PC-3 (cell line): Measurements from ENCODE around the gene ODC1. TPM values are rescaled to one million over a fixed set of nuclear protein-coding genes. Genes with fewer than 3 reads are reported as not detected.
A peak's percentile ranks its signal among the peaks of the same experiment; 100 is the strongest.

ENCODE experiments used
- ATAC-seq: fragments of 200-7000 bp; cut with Tn5 transposase; 2 replicates; pipeline ENCODE4 v1.9.1; 2020; ENCODE audit warnings: mild to moderate bottlenecking, moderate library complexity
- Bru-seq: library from RNA; stranded (reverse); fragments of 400-500 nt; gene quantifications from one replicate; lab custom pipeline; 2021; lab: Mats Ljungman, UMichigan
- BruChase-seq, 2 experiments: library from RNA; stranded (reverse); fragments of 400-500 nt; gene quantifications; one replicate each; lab custom pipeline; 2021; lab: Mats Ljungman, UMichigan
- BruUV-seq: library from RNA; stranded (reverse); fragments of 400-500 nt; replicated peaks from 2 replicates; lab custom pipeline; 2021; lab: Mats Ljungman, UMichigan
- CTCF ChIA-PET: fragments of 300-600 bp; sonication (Branson Sonifier 250); formaldehyde crosslinking; loops from one replicate; lab custom pipeline; 2022; ENCODE audit warnings: antibody characterized with exemption; lab: Charles Lee
- POLR2A ChIA-PET: fragments of 300-600 bp; sonication (Branson Sonifier 250); formaldehyde crosslinking; loops from one replicate; lab custom pipeline; 2022; ENCODE audit warnings: antibody characterized with exemption; ENCODE audit not compliant: unreplicated experiment; lab: Charles Lee
- DNase-seq: peaks from one replicate; pipeline ENCODE4 v3.0.0-alpha.2; 2015
- H2AFZ ChIP-seq: fragments of 300-600 bp; sonication (generic); 2 replicates; pipeline ENCODE4 v1.6.0; 2016; ENCODE audit warnings: antibody characterized with exemption, low read length
- H3F3A ChIP-seq: fragments of 300-600 bp; sonication (generic); one replicate; pipeline ENCODE4 v1.6.0; 2017; ENCODE audit warnings: antibody characterized with exemption, low read length, control low read depth, mild to moderate bottlenecking; ENCODE audit not compliant: unreplicated experiment
- H3K27ac ChIP-seq: fragments of 300-600 bp; sonication (generic); 2 replicates; pipeline ENCODE4 v1.5.1; 2016; ENCODE audit warnings: mild to moderate bottlenecking, low read length
- H3K27me3 ChIP-seq: fragments of 300-600 bp; sonication (generic); 2 replicates; pipeline ENCODE4 v1.6.1; 2016; ENCODE audit warnings: low read length, mixed read lengths
- H3K36me3 ChIP-seq: fragments of 300-600 bp; sonication (generic); 2 replicates; pipeline ENCODE4 v1.6.1; 2016; ENCODE audit warnings: low read depth, mixed run types, low read length, mixed read lengths
- H3K4me1 ChIP-seq: fragments of 300-600 bp; sonication (generic); 2 replicates; pipeline ENCODE4 v1.5.1; 2016; ENCODE audit warnings: low read length; ENCODE audit not compliant: insufficient read depth
- H3K4me2 ChIP-seq: fragments of 300-600 bp; sonication (generic); 2 replicates; pipeline ENCODE4 v1.6.0; 2016; ENCODE audit warnings: low read length
- H3K4me3 ChIP-seq: fragments of 300-600 bp; sonication (generic); 2 replicates; pipeline ENCODE4 v1.5.1; 2016; ENCODE audit warnings: mild to moderate bottlenecking, low read length, mixed read lengths
- H3K79me2 ChIP-seq: fragments of 300-600 bp; sonication (generic); 2 replicates; pipeline ENCODE4 v1.6.1; 2017; ENCODE audit warnings: low read length, mixed read lengths
- H3K9ac ChIP-seq: fragments of 300-600 bp; sonication (generic); 2 replicates; pipeline ENCODE4 v1.6.0; 2016; ENCODE audit warnings: mild to moderate bottlenecking, low read length
- H3K9me2 ChIP-seq: fragments of 300-600 bp; sonication (generic); replicated peaks from 2 replicates; pipeline ENCODE4 v1.6.1; 2016; ENCODE audit warnings: mixed run types, low read length, mixed read lengths
- H3K9me3 ChIP-seq: fragments of 300-600 bp; sonication (generic); 2 replicates; pipeline ENCODE4 v1.6.1; 2016; ENCODE audit warnings: low read length, mixed read lengths
- H4K20me1 ChIP-seq: fragments of 300-600 bp; sonication (generic); 2 replicates; pipeline ENCODE4 v1.6.1; 2016; ENCODE audit warnings: low read length, mixed read lengths
- EZH2 ChIP-seq: fragments of 300-600 bp; sonication (generic); IDR thresholded peaks from one replicate; pipeline ENCODE4 v1.6.1; 2017; ENCODE audit warnings: antibody characterized with exemption, mild to moderate bottlenecking, low read length; ENCODE audit not compliant: unreplicated experiment
- EZH2phosphoT487 ChIP-seq: fragments of 300-600 bp; sonication (generic); IDR thresholded peaks from 2 replicates; pipeline ENCODE4 v1.6.1; 2018; ENCODE audit warnings: mild to moderate bottlenecking, antibody characterized with exemption, low read length, borderline replicate concordance
- intact Hi-C: fragments of 100-400 bp; cut with micrococcal nuclease; formaldehyde crosslinking; loops from 2 replicates; pipeline ENCODE4 v1.9.0; 2023
- long read RNA-seq: library from polyadenylated mRNA; unstranded; transcript quantifications from one replicate; pipeline ENCODE4 v2.0.0, GENCODE V29; 2021; ENCODE audit not compliant: unreplicated experiment
- total RNA-seq: library from RNA; depleted of rRNA; stranded (reverse); fragments of >200 nt; gene quantifications from 2 replicates; pipeline ENCODE4 v1.2.3, GENCODE V29; 2014; rRNA removed
- TF ChIP-seq, protein P1 (sequence below): fragments of 300-600 bp; sonication (generic); conservative IDR thresholded peaks from 2 replicates; pipeline ENCODE4 v1.5.1; 2017; ENCODE audit warnings: antibody characterized with exemption, low read depth, mild to moderate bottlenecking, low read length

The ODC1 gene
- 712 and 714 TPM in 2 replicates for total RNA-seq
- percentile 99 among the genes with signal in this experiment for Bru-seq, nascent RNA
- percentile 100 among the genes with signal in this experiment for BruChase-seq, experiment 1, labeled RNA remaining after a 6-hour chase
- BruChase-seq, experiment 2, labeled RNA remaining after a 2-hour chase = percentile 99 among the genes with signal in this experiment
- long read RNA-seq, transcript ODC1-201 (12 exons, 2,653 nt) = major isoform, 885 of 1,188 reads
- long read RNA-seq, partial matches to known transcripts = 184 of 1,188 reads
- long read RNA-seq, other reads (novel, unspliced or antisense) = 119 of 1,188 reads

DNA sequence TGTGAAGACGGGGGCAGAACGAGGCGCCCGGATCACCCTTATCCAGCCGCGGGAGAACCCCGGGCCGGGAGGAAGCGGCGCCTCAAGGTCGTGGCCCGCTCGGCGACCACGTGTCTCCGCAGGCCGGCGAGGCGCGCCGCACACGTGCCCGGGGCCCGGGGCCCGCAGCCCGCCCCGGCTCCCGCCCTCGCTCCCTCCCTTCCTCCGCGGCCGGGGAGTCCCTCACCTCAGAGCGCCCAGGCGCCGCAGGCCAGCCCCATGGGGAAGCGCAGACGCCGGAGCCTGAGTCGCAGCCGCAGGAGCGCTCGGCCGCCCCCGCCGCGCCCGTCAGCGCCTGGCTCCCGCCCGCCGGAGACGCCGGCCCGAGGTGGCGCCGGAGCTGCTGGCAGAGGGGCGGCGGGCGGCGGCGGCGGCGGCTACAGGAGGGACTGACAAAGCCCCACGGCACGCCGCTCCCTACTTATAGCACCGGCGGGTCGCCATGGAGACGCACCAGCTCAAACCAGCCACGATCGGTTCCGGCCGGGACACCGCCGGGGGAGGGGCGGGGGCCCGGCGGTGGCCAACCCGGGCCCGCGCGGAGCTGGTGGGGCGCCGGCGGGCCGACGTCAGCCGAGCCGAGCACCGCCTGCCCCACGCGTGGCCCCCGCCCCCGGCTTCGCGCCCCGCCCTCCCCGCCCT, at the start of gene ODC1:
TSS of gene ODC1 (minus strand) at position 433 of the 681 bp plus-strand sequence. CDS start 3,295 bp downstream, outside the sequence.
- H2AFZ ChIP-seq = peak within 1 kb of the TSS; percentile 27; the same call in 1 of the 2 replicates
- intact Hi-C loops = loop anchor here (5.0 kb wide), 1 partner anchor 149 kb away; no protein-coding TSS in a partner anchor

DNA sequence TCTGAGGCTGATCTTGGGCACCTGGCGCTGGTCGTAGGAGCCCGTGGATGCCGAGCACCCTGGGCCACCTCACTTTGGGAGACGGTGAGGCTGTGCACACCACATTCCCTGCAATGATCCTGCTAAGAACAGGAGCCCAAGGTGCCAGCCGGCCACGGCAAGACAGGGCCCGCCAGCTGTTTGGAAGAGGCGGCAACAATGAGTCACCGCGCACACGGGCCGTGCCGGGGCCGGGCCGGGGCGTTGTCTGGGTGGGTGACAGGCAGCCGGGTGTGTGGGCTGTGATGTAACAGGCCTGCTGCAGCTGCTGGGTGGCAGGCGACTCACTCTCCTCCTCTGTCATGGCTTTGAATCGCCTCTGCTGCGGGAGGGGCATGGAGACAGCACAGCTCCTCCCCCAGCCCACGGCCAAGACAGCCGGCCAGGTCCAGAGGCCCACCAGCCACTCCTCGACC, 49.7 kb upstream of the ODC1 start:
- no peaks in the 10 kb centered on the region for H3K9me2 ChIP-seq
- intact Hi-C loops = no loop called here
- ATAC-seq (peak; percentile 48), DNase-seq (peak; percentile 93)
- no peaks in the 10 kb centered on the region for H3K79me2 ChIP-seq
- CTCF ChIA-PET = interaction anchor here (0.8 kb wide), 1 partner anchor 46 kb away, joined by 4 read pairs; no protein-coding TSS in a partner anchor
- H4K20me1 ChIP-seq = no peaks in the 10 kb centered on the region; the same call in 1 of the 2 replicates
- H3F3A ChIP-seq = peaks cover 4% of the 10 kb centered on the region
- POLR2A ChIA-PET = interaction anchor here (0.9 to 1.0 kb wide), 2 partner anchors 46 to 51 kb away, joined by 5 read pairs; no protein-coding TSS in a partner anchor
- H3K36me3 ChIP-seq = no peaks in the 10 kb centered on the region
- H3K9ac ChIP-seq = peak overlapping the region; percentile 15; the same call in 1 of the 2 replicates
- peak overlapping the region; percentile 77 for H3K4me2 ChIP-seq
- peak overlapping the region; percentile 36; the same call in 1 of the 2 replicates for H3K4me3 ChIP-seq
- peaks cover 46% of the 10 kb centered on the region for H3K4me1 ChIP-seq
- TF ChIP-seq EZH2 (no peak), EZH2phosphoT487 (peak; percentile 91)
- TF ChIP-seq, protein P1, sequence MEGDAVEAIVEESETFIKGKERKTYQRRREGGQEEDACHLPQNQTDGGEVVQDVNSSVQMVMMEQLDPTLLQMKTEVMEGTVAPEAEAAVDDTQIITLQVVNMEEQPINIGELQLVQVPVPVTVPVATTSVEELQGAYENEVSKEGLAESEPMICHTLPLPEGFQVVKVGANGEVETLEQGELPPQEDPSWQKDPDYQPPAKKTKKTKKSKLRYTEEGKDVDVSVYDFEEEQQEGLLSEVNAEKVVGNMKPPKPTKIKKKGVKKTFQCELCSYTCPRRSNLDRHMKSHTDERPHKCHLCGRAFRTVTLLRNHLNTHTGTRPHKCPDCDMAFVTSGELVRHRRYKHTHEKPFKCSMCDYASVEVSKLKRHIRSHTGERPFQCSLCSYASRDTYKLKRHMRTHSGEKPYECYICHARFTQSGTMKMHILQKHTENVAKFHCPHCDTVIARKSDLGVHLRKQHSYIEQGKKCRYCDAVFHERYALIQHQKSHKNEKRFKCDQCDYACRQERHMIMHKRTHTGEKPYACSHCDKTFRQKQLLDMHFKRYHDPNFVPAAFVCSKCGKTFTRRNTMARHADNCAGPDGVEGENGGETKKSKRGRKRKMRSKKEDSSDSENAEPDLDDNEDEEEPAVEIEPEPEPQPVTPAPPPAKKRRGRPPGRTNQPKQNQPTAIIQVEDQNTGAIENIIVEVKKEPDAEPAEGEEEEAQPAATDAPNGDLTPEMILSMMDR = no peak
- no peak overlapping the region for H3K27ac ChIP-seq
- no peaks in the 10 kb centered on the region for H3K9me3 ChIP-seq
- H3K27me3 ChIP-seq = no peaks in the 10 kb centered on the region
- BruUV-seq = no TSS peak
- H2AFZ ChIP-seq = no peak overlapping the region

More for the DNA sequence above, at the start of gene ODC1:
- peak within 1 kb of the TSS; percentile 94 for H3K4me3 ChIP-seq
- peak within 1 kb of the TSS; percentile 92 for H3K27ac ChIP-seq
- peaks cover 66% of the 10 kb centered on the region for H3K79me2 ChIP-seq
- peaks cover 49% of the 10 kb centered on the region for H3K4me1 ChIP-seq
- no peaks in the 10 kb centered on the region for H3K9me3 ChIP-seq
- DNase-seq = no peak
- no TSS peak for BruUV-seq
- H3K27me3 ChIP-seq = no peaks in the 10 kb centered on the region
- H3K4me2 ChIP-seq = peak within 1 kb of the TSS; percentile 92
- H4K20me1 ChIP-seq = peaks cover 46% of the 10 kb centered on the region
- TF ChIP-seq EZH2 = no peak
- no peak for TF ChIP-seq EZH2phosphoT487
- TF ChIP-seq, protein P1 = no peak
- H3K36me3 ChIP-seq = peaks cover 44% of the 10 kb centered on the region
- ATAC-seq = peak; percentile 66
- ChIA-PET CTCF (interaction anchor here (0.6 to 0.8 kb wide), 4 partner anchors 11 to 227 kb away, joined by 3 read pairs; no protein-coding TSS in a partner anchor), POLR2A (interaction anchor here (0.6 to 1.3 kb wide), 5 partner anchors 45 to 191 kb away, joined by 4 to 21 read pairs (median 9); no protein-coding TSS in a partner anchor)
- H3K9ac ChIP-seq = peak within 1 kb of the TSS; percentile 97
- H3F3A ChIP-seq = peaks cover 13% of the 10 kb centered on the region
- no peaks in the 10 kb centered on the region for H3K9me2 ChIP-seq
